PFSK-1 (cell line): ENCODE data around the gene NACC2.
A peak's percentile ranks its signal among the peaks of the same experiment; 100 is the strongest.

Experiments
- FOXP2 ChIP-seq: optimal IDR thresholded peaks from 2 replicates; pipeline ENCODE3; 2011; ENCODE audit warnings: borderline replicate concordance, control low read depth, inconsistent platforms; ENCODE audit not compliant: insufficient read depth; ENCODE audit errors: extremely low read length, extremely low read depth
- POLR2AphosphoS5 ChIP-seq: IDR thresholded peaks from 2 replicates; pipeline ENCODE4 v1.6.1; 2012; ENCODE audit warnings: low read depth, mild to moderate bottlenecking, control low read depth, low read length, moderate library complexity
- REST ChIP-seq, 2 experiments: IDR thresholded peaks; 2 replicates each; pipeline versions ENCODE4 v1.6.1 to v1.8.0; 2011 to 2012; ENCODE audit warnings: low read depth in 2 of 2, low read length in 2 of 2, control low read depth in 1 of 2, inconsistent platforms in 1 of 2, mild to moderate bottlenecking in 1 of 2, moderate library complexity in 1 of 2; ENCODE audit not compliant: insufficient read depth in 1 of 2
- SIN3A ChIP-seq: IDR thresholded peaks from 2 replicates; pipeline ENCODE4 v1.6.1; 2012; ENCODE audit warnings: mild to moderate bottlenecking, low read length, moderate library complexity, borderline replicate concordance; ENCODE audit not compliant: insufficient read depth
- TAF1 ChIP-seq: IDR thresholded peaks from 2 replicates; pipeline ENCODE4 v1.6.1; 2012; ENCODE audit warnings: low read length, control low read depth, borderline replicate concordance; ENCODE audit not compliant: insufficient read depth

The NACC2 gene

GRCh38 chr9:136052991-136053756 lies 41.9 kb downstream of the NACC2 start:
- TF ChIP-seq SIN3A (no peak), REST (IDR thresholded peaks at IDR 0.05; ENCODE audit: insufficient read depth in 1 of 2, low read depth in 2 of 2, low read length in 2 of 2) (no peak), FOXP2 (no peak), TAF1 (no peak), POLR2AphosphoS5 (no peak)

GRCh38 chr9:136052472-136052880 lies 42.6 kb downstream of the NACC2 start:
- TF ChIP-seq REST (IDR thresholded peaks at IDR 0.05; ENCODE audit: insufficient read depth in 1 of 2, low read depth in 2 of 2, low read length in 2 of 2) (no peak), FOXP2 (no peak), POLR2AphosphoS5 (no peak), SIN3A (no peak), TAF1 (no peak)

- 0 out of 2 replicates have a peak, but pooled peaks have one; percentile 17 for TF ChIP-seq SIN3A
- no peak for TF ChIP-seq REST (IDR thresholded peaks at IDR 0.05; ENCODE audit: insufficient read depth in 1 of 2, low read depth in 2 of 2, low read length in 2 of 2)
Measured at GRCh38 chr9:136051837-136052471, 43.1 kb downstream of the NACC2 start.

- TF ChIP-seq POLR2AphosphoS5 = no peak
Measured at GRCh38 chr9:136051453-136051836, 43.6 kb downstream of the NACC2 start.

- no peak for TF ChIP-seq POLR2AphosphoS5
- no peak for TF ChIP-seq REST (IDR thresholded peaks at IDR 0.05; ENCODE audit: insufficient read depth in 1 of 2, low read depth in 2 of 2, low read length in 2 of 2)
- TF ChIP-seq TAF1 = no peak
- no peak for TF ChIP-seq FOXP2
- no peak for TF ChIP-seq SIN3A
Measured at GRCh38 chr9:136050701-136051452, 44.2 kb downstream of the NACC2 start.
